Right atrium auricular region (tissue), 2 donors: ENCODE results near the gene PSORS1C2. TPM values are rescaled to one million over a fixed set of nuclear protein-coding genes. Genes with fewer than 3 reads are reported as not detected.

ENCODE experiments used
- DNase-seq: peaks from one replicate; pipeline ENCODE4 v3.0.0-alpha.2; 2019; ENCODE audit warnings: low spot score
- H3K27ac ChIP-seq, 2 donors: fragments of 200-600 bp; sonication (generic); 1 replicate in 1 of 2; 2 replicates in 1 of 2; pipeline ENCODE4 v1.5.1; 2016 to 2019
- H3K27me3 ChIP-seq, 2 donors: fragments of 200-600 bp; sonication (generic); one replicate each; pipeline versions ENCODE4 v1.5.1 to v1.6.0; 2017 to 2019
- H3K36me3 ChIP-seq: fragments of 200-600 bp; sonication (generic); one replicate; pipeline ENCODE4 v1.5.1; 2016
- H3K4me1 ChIP-seq, 2 donors: fragments of 200-600 bp; sonication (generic); one replicate each; pipeline versions ENCODE4 v1.5.1 to v1.6.0; 2017 to 2019
- H3K4me3 ChIP-seq, 2 donors: fragments of 200-600 bp; sonication (generic); 1 replicate in 1 of 2; 2 replicates in 1 of 2; pipeline ENCODE4 v1.5.1; 2017 to 2019; ENCODE audit warnings: mild to moderate bottlenecking in 1 of 2, moderate library complexity in 1 of 2
- H3K9me3 ChIP-seq, 2 donors: fragments of 200-600 bp; sonication (generic); one replicate each; pipeline ENCODE4 v1.5.1; 2019
- CTCF ChIP-seq, 2 donors: fragments of 200-600 bp; sonication (generic); IDR thresholded peaks; one replicate each; pipeline ENCODE4 v1.5.1; 2019; ENCODE audit warnings: antibody characterized with exemption in 2 of 2
- total RNA-seq, 2 donors: library from RNA; depleted of rRNA; stranded (reverse); fragments of >200 nt; gene quantifications; one replicate each; pipeline ENCODE4 v1.1.0, GENCODE V29; 2016

PSORS1C2 gene
- total RNA-seq, 2 donors from 2014 or later: not detected

GRCh38 chr6:31114970-31115849, 23.7 kb downstream of the PSORS1C2 start:
- Histone ChIP-seq H3K9me3 (no peaks in the 10 kb centered on the region), H3K27ac (peak overlapping the region; percentile 60 to 66), H3K36me3 (no peaks in the 10 kb centered on the region), H3K4me3 (peak overlapping the region; percentile 3 to 22), H3K27me3 (no peaks in the 10 kb centered on the region), H3K4me1 (peaks cover 0 to 31% of the 10 kb centered on the region in 2 donors)
- DNase-seq: no peak
- peak in 1 of 2 donors; percentile 4 for TF ChIP-seq CTCF (IDR thresholded peaks at IDR 0.05)

- Histone ChIP-seq H3K9me3 (no peaks in the 10 kb centered on the region), H3K27ac (peak within 1 kb of the TSS; percentile 60 to 66), H3K4me3 (peak within 1 kb of the TSS; percentile 3 to 22), H3K27me3 (no peaks in the 10 kb centered on the region), H3K4me1 (peaks cover 0 to 31% of the 10 kb centered on the region in 2 donors), H3K36me3 (no peaks in the 10 kb centered on the region)
- no peak for TF ChIP-seq CTCF (IDR thresholded peaks at IDR 0.05)
- peak; percentile 90 for DNase-seq
Measured at GRCh38 chr6:31114541-31114878, 24.4 kb downstream of the PSORS1C2 start, which contains the start of gene PSORS1C1. PSORS1C1 (plus strand) TSS chr6:31114800; CDS start chr6:31129633, 14,833 bp downstream.

DNA sequence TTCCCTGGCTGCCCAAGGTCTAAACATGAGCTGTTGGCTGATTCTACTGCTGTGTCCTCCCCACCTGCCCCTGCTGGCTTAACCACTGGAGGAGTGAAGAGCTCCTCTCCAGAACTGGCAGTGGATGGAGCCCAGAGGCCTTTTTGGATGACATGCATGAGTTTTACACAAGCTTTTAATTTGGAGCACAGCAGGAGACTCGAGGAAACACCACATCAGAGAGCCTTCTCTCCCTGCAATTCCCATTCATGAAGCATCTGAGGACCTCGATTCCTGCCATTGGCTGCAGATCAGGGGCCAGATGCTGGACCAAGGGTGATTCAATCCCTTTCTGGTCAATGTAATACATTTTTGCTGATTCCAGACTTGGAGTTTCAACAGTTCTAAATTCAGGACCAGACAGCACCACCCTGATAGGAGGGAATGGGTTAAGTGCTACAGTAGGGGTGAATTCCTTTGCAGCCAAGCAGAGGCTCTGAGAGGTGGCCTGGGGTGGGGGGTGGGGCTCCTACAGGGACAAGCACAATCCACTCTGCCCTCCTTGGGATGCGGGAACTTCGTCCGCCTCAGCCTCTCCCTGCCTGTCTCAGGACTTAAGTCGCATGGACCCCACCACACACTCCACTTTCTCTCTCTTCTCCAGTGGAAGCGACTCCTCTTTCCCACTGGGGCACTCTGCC, 24.9 kb downstream of the PSORS1C2 start:
- H3K27ac ChIP-seq: peak overlapping the region; percentile 60 to 66
- peaks cover 0 to 31% of the 10 kb centered on the region in 2 donors for H3K4me1 ChIP-seq
- TF ChIP-seq CTCF (IDR thresholded peaks at IDR 0.05): no peak

DNA sequence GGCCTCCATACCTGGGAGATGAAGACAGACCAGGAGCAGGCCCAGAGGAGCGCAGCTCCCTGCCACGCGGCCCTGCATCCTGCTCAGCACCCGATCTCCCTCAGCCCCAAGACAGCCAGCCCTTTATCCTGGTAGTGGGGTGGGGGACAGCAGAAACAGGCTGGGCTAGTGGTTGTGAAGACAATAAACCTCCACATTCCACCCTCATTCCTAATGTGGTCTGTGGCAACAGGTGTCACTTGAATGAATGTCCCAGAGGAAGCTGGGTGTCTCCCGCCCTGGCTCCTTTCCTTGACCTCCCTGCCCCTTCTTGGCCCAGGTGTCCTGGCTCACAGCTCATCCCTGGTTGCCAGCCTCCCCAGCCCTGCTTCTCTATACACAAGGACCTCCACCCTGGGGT, 26.4 kb downstream of the PSORS1C2 start, which contains the start of gene C6orf15:
Gene C6orf15, minus strand, starts transcription at position 98 of the 400 bp plus-strand sequence. Its CDS starts 20 bp downstream, at position 78.
- H3K27ac ChIP-seq: peak within 1 kb of the TSS in 1 of 2 donors; percentile 15
- H3K36me3 ChIP-seq: no peaks in the 10 kb centered on the region
- H3K9me3 ChIP-seq: no peaks in the 10 kb centered on the region
- no peak for TF ChIP-seq CTCF (IDR thresholded peaks at IDR 0.05)
- H3K4me3 ChIP-seq: no peak within 1 kb of the TSS
- H3K27me3 ChIP-seq: no peaks in the 10 kb centered on the region
- H3K4me1 ChIP-seq: peaks cover 0 to 29% of the 10 kb centered on the region in 2 donors
- no peak for DNase-seq

More for the DNA sequence above, 24.9 kb downstream of the PSORS1C2 start:
- H3K27me3 ChIP-seq: no peaks in the 10 kb centered on the region
- H3K9me3 ChIP-seq: no peaks in the 10 kb centered on the region
- DNase-seq: no peak
- no peak overlapping the region for H3K4me3 ChIP-seq
- H3K36me3 ChIP-seq: no peaks in the 10 kb centered on the region

- no peaks in the 10 kb centered on the region for H3K9me3 ChIP-seq
- TF ChIP-seq CTCF (IDR thresholded peaks at IDR 0.05): no peak
- H3K27me3 ChIP-seq: no peaks in the 10 kb centered on the region
- no peak overlapping the region for H3K27ac ChIP-seq
- H3K4me3 ChIP-seq: no peak overlapping the region
- peaks cover 0 to 22% of the 10 kb centered on the region in 2 donors for H3K4me1 ChIP-seq
- H3K36me3 ChIP-seq: no peaks in the 10 kb centered on the region
- no peak for DNase-seq
Measured at GRCh38 chr6:31111712-31112111, 27.2 kb downstream of the PSORS1C2 start.
